M059J (cell line): ENCODE measurements around the gene NR2F6. TPM values are rescaled to one million over a fixed set of nuclear protein-coding genes. Genes with fewer than 3 reads are reported as not detected.

ENCODE experiments used
- DNase-seq: peaks from one replicate; pipeline ENCODE4 v3.0.0-alpha.2; 2012; ENCODE audit warnings: low read depth
- total RNA-seq: library from RNA; depleted of rRNA; stranded (reverse); fragments of >200 nt; shearing (Covaris generic); gene quantifications from 2 replicates; pipeline ENCODE4 v1.2.3, GENCODE V29; 2014

Gene NR2F6
- total RNA-seq, 1 experiment from 2014 or later, result 56.4 TPM

DNA sequence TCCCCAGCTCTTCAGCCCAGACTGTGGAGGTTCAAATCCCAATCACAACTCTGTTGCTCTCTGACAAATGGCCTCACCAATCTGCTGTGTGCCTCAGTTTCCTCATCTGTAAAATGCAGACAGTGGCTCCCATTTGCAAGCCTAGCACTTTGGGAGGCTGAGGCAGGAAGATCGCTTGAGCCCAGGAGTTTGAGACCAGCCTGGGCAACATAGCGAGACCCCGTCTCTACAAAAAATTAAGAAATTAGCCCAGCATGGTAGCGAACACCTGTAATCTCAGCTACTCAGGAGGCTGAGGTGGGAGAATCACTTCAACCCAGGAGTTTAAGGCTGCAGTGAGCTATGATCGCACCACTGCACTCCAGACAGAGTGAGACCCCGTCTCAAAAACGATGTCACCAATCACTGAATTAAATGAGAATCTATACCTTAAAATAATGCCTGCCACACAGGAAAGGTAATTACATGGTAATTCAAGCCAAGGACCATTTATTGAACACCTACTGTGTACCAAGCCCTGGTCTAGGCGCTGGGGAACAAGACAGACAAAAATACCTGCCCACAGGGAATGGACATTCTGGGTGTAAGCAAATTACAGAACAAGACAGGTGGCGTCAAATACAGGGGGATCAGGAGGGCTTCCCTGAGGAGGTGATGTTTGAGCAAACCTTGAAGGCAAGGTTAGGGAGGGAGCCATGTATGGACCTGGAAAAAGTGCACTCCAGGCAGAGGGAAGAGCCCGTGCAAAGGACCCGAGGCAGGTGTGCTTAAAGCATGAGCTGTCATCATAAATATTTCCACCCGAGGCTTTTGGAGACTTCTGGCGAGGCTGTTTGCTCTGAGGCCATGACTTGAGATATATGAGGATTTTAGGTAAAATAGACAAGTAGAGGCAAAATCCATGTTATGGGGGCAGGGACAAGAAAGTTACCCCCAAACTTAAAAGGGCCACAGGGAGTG lies 7.7 kb downstream of the NR2F6 start:
- no peak for DNase-seq

DNA sequence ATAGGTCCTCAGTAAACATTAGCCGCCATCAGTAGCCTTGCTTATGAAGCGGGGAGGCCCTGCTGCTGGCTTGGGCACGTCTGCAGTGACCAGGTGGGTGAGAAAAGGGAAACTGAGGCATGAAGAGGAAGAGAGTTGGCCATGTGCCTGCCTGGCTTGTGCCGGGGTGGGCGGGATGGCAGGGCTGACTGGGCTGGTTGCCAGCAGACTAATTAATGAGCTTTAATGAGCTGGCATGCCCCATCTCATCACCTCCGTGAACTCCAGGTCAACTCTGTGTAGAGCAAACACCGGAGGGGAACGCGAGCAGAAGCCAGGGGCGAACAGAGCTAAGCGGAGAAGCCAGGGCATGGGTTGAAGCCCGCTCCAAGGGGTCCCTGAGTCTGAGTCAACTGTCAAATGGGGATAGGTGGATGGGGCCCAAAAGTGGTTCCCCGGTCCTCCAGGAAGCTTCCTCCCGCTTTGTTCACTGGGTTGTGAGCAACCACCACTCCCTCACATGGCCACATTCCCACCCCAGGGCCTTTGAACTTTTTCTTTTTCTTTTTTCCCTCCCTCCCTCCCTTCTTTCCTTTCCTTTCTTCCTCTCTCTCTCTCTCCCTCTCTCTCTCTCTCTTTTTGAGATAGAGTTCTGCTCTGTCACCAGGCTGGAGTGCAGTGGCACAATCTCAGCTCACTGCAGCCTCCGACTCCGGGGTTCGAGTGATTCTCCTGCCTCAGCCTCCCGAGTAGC lies 8.7 kb downstream of the NR2F6 start:
- DNase-seq, result no peak

DNA sequence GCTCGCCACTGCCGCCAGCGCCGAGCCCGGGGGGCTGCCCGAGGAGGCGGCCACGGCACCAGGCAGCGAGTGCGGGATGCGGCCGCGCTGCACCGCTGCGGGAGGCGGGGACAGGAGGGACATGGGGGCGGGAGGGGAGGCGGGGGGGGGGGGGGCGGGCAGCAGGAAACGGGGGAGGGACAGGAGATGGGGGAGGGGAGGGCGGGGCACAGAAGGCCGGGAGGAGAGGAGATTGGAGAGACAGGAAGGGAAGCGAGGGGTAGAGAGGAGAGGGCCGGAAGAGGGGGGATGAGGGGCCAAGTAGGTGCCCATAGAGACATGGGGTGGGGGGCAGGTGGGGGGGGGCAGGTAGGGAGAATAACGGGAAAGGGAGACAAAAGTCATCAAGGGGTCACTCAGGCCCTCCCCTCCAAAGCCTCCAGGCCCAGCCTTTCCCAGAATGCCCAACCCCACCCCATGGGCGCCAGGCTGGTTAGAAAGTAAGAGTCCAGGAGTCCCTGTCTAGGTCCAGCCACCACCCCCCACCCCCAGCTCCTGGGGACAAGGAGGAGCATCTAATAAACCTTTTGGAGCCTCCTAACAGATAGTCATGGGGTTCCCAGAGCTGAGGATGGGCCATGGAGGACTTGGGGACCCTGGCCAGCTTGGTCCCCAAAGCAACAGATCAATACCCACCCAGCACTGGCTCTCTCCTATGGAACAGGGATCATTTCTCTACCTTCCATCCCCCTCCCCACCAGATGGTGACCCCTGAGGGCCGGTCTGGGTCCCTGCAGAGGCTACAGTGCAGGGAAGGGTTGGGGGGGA lies 9.5 kb downstream of the NR2F6 start:
- DNase-seq, result peak; percentile 65

DNA sequence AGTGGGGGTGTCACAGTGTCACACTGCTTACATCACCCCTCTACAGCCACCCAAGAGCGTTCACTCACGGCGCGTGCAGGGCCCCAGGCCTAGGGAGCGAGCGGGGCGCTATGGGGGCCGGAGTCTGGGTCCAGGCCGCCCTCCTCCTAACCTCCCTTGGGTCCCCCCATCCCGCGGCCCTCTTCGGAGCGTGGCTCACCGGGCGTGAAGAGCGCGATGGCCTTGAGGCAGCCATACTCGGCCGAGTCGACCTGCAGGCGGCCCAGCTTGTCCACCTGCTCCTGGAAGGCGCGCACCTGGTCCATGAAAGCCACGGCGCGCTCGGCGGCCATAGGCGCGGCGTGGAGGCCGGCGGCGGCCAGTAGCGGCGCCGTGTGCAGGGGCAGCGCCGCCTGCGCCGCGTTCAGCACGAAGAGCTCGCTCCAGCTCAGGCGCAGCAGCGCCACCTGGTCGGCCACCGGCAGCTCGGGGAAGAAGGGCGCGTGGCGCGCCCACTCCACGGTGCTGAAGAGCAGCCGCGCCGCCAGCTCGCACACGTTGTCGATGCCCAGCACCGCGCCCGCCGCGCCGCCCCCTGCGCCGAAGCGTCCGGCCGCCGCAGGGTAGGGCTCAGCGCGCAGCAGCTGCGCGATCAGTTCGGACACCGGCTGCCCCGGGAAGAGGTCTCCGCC lies 10.3 kb downstream of the NR2F6 start:
- DNase-seq, result peak; percentile 71

DNA sequence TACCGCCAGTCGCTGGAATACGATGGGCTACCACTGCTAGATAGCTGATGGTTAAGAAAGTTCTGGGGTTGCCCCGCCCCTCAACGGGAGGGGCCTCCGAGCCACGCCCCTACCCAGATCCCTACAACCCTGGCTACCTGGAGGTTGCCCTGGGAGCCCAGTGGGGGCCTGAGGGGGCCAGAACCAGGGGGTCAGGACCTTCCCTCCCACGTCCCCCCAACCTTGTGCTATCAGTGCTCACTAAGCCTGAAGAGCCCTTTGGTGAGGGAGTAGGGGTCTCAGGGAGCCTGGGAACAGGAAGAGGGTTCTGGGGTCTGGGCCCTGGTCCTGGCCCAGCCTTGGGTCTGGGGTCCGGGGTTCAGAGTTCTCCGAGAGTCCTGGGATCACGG lies 10.8 kb downstream of the NR2F6 start:
- DNase-seq, result peak; percentile 40

DNA sequence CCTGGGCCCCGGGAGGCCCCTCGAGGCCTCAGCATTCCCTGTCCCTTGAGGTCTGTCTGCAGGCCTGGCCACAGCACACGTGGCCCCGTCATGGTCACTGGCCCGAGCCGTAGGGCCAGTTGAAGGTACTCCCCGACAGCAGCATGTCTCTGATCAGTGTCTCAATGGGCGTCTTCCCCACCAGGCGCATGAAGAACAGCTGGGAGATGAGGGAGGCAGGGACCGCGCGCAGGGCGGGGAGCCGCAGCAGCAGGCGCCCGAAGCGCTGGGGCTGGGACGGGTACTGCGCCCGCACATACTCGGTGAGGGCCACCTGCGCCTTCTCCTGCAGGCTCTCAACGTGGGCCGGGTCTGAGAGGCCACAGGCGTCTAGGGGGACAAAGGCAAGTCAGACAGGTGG lies 13.5 kb downstream of the NR2F6 start:
- no peak for DNase-seq

DNA sequence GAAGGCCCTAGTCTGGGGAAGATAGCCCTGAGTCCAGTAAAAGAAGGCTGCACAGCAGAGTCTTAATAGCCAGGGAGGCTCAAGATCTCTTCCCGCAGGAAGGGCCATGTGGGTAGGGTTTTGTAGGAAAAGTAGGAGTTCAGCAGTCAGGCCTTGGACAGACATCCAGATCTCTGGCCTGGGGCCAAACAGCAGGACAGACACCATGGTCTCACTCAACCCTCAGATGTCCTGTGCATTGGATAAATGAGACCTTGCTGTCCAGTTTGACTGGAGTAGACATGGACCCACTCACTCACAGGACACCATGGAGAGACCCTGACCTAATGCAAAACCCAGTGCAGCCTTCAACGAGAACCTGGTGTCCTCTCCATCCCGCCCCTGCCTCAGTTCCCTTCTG lies 15.8 kb downstream of the NR2F6 start:
- DNase-seq, result no peak

DNA sequence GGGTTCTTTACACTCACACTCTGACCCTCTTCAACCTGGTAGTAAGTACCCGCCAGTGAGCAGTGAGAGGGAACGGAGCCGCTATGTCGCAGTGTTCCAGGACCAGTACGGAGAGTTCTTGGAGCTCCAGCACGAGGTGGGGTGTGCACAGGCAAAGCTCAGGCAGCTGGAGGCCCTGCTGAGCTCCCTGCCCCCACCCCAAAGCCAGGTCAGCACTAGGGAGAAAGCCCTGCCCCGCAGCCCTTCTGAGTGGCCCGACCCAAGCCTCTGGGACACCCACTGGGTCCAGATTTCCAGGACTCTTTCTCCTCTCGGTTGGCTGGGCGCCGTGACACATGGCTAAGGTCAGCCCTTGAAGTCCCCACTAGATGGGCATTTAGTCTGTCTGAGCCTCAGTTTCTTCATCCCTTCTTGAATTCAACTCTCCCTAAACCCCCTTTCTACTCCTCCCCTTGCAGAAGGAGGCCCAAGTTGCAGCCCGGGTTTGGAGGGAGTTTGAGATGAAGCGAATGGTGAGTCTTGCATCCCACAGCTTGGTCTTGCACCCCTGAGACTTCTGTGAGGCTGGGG lies 17.8 kb downstream of the NR2F6 start:
- DNase-seq, result no peak

DNA sequence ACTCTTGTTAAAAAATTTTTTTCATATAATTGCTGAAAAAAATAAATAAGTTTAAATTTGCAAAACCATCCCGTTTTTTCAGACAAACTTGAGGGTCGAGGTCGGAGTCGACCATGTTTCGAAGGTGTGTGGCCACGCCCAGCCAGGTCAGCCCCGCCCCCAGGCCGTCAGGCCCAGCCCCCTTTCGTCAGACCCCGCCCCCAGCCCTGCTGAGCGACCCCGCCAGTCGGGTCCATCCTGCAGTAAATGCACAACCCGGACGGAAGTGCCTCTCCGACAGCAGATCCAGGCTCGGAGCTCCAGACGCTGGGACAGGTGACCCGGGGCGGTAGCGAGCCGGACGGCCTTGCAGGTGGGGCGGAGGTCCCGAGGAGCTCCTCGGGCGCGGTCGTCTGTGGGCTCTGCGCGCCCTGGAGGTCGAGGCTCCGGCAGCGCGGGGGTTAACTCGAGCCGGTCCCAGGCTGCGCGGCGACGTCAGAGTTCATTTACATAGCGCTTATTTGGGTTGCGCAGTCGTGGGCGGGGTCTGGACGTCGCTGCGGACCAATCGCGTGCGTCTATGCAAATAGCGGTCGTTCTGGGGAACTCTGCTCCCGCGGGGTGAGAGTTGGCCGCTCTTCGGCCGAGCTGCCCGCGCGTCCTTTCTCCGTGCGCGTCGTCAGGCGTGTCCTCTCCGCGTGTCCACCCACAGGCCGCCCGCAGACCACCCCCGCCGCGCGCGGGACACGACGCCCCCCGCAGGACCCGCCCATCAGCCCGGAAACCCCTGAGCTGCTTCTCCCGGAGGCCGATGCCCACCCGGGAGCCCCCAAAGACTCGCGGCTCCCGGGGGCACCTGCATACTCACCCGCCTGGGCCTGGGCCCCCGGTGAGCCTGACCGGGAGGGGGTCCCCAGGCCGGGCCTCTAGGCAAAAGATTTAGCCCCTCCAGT lies 19.5 kb downstream of the NR2F6 start, which contains the start of gene OCEL1:
OCEL1 (plus strand) TSS at position 225 of the 932 bp plus-strand sequence; CDS start at position 247, 22 bp downstream.
- peak; percentile 98 for DNase-seq

DNA sequence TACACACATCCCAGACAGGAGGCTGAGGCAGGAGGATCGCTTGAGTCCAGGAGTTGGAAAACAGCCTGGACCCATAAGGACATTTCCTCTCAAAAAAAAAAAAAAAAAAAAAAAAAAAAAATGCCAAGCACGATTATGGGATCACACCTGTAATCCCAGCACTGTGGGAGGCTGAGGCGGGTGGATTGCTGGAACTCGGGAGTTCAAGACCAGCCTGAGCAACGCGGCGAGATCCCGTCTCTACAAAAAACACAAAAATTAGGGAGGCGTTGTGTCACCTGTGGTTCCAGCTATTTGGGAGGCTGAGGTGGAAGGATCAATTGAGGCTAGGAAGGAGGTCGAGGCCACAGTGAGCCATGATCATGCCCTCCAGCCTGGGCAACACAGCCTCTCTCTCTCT lies 20.7 kb downstream of the NR2F6 start:
- DNase-seq, result no peak

DNA sequence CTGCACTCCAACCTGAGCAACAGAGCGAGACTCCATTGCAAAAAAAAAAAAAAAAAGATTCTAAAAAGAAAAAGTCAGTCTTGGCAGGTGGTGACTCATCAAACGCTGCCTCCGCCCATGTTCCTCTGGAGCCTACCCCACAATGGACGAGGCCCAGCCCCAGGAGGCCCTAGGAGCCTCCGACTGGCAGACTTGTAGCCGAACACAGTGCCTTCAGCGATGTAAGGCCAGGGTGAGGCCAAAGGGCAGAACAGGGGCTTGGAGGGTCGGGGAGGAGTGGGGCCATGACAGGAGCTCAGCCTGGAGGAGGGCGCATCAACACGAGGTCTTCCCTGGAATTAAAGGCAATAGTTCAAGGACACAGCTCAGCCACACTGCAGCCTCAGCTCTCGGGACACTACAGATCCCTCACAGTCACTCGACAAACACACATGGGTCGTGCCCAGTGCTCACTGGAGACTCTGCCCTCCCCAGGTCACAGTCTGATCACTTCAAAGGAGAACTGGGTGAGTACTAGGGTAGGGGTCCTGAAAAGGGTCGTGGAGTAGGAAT lies 25.4 kb downstream of the NR2F6 start:
- DNase-seq, result peak; percentile 85

DNA sequence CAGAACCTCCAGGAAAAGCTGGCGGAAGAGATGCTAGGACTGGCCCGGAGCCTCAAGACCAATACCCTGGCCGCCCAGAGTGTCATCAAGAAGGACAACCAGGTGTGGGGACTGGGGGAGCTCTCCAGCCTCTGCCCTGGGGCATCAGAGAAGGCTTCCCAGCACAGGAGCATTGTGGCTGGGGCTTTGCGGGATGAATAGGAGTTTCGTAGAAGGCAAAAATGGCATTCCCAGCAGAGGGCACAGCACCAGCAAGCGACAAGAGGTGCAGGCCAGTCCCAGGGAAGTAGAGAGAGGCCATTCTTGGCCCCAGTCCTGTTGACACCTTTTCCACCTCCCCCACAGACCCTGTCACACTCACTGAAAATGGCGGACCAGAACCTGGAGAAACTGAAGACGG lies 26.4 kb downstream of the NR2F6 start:
- no peak for DNase-seq

DNA sequence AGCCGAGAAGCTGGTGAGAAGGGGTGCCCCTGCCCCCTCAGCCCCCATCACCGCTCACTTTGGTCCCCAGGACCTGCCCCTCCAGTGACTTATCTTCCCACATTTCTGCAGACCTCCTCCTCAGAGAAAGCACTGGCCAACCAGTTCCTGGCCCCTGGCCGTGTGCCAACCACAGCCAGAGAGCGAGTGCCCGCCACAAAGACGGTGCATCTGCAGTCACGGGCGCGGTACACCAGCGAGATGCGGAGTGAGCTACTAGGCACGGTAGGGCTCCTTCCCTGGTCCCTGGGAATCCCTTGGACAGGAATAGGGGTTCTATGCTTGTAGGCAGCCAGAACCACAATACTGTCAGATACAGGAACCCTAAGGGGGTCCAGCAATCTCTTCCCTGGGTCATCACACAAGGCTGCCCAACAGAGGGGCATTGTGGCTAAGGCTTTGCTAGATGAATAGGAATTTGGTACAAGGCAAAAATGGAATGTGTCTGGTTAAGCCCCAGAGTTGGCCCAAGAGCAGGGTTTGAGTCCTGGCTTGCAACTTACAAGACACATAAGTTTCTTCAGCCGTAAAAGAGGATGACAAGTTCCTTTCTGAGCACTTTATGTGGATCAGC lies 29.6 kb downstream of the NR2F6 start:
- no peak for DNase-seq

DNA sequence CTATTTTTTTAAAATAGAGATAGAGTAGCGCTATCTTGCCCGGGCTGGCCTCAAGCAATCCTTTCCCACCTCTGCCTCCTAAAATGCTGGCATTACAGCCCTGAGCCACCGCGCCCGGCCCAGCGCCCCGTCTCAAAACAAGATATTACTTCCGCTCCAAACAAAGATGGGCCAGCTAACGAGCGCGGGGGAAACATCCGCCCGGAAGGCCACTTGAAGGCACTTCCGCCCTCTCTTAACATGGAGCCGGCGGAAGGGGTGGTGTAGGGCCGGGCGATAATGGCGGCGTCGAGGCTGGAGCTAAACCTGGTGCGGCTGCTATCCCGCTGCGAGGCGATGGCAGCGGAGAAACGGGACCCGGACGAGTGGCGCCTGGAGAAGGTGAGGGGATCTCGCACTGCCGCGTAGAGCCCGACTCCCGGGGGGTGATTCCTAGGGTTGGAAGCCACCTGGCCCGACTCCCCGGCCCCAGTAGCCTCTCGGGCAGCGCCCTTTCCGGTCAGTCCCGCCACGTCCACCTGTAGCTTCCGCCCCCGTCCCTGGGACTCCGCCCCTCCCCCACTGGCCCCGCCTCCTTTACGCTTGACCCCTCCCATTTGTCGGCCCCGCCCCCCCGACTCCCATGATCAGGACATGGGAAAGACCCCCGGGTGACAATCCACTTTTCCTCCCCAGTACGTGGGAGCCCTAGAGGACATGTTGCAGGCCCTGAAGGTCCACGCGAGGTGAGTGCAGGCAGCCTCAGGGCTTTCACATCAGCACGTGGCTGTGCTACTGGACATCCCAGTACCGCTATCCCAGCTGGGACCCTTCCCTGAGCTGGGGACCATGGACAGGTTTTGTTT lies 30.4 kb downstream of the NR2F6 start, which contains the start of gene USE1:
USE1 (plus strand) TSS at position 231 of the 845 bp plus-strand sequence; CDS start at position 280, 49 bp downstream.
- peak; percentile 88 for DNase-seq

DNA sequence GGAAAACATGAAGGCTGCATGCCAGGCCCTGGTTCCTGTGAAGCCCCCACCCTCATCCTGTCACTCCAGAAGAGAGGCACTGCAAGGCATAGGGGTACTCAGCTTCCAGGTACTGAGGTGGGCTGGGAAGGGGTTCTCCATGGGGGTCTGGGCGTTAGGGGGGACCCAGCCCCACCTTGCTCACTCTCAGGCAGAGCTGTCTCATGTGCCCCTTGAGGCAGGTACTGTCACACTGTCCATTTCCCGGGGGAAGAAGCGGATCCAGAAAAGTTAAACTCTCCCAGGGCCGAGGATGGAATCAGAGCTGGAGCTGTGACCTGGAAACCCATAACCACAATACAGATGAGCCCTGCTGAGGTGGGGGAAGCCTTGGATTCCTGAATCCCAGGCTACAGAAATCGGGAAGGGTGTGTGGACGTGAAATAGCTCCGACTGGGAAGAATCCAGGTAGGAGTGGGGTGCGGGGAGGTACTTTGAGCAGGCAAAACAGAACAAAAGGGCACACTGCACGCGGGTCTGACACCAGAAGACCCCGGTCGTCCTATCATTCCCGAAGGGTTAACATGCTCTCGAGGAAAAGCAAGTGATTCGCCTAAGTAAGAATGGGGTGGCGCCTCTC lies 31.1 kb downstream of the NR2F6 start:
- DNase-seq, result no peak

DNA sequence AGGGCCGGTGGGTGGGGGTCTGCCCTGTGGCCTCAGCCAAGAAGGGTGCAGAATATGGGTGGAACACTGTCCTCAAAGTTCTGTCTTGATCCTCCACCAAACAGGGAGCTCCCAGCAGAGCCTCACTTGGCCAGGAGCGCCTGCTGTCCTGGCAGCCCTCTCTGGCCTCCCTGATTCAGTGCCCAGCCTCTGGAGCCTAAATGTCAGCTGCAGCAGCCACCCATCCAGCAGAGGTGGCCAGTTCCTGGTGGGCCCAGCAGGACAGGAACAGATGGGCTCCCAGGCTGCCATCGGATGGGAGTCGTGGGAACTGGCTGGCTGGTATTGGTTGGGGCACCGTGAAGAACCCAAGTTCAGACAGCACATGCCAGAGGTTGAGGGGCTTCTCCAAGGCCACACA lies 32.4 kb downstream of the NR2F6 start:
- no peak for DNase-seq
